DOHH2 (cell line): ENCODE results near the gene OMP.

Experiments used
- H3F3A ChIP-seq: fragments of 200-600 bp; sonication (generic), shearing (Covaris generic); 2 replicates; pipeline ENCODE4 v1.6.0; 2016; ENCODE audit warnings: antibody characterized with exemption, mild to moderate bottlenecking; ENCODE audit not compliant: control insufficient read depth, insufficient read depth
- H3K27ac ChIP-seq: fragments of 200-600 bp; sonication (generic); 2 replicates; pipeline ENCODE4 v1.5.1; 2014; ENCODE audit warnings: low read depth, mild to moderate bottlenecking, low read length, moderate library complexity
- H3K27me3 ChIP-seq: fragments of 200-600 bp; sonication (generic); 2 replicates; pipeline ENCODE4 v1.6.1; 2014; ENCODE audit warnings: mild to moderate bottlenecking, low read length, mixed read lengths; ENCODE audit not compliant: control insufficient read depth
- H3K36me3 ChIP-seq: fragments of 200-600 bp; sonication (generic); 2 replicates; pipeline ENCODE4 v1.6.1; 2014; ENCODE audit warnings: mild to moderate bottlenecking, low read length, moderate library complexity, mixed read lengths; ENCODE audit not compliant: control insufficient read depth
- H3K4me1 ChIP-seq: fragments of 200-600 bp; sonication (generic); 2 replicates; pipeline ENCODE4 v1.6.1; 2014; ENCODE audit warnings: mild to moderate bottlenecking, low read length, mixed read lengths; ENCODE audit not compliant: control insufficient read depth
- H3K4me2 ChIP-seq: fragments of 200-600 bp; sonication (generic); 2 replicates; pipeline ENCODE4 v1.6.0; 2014; ENCODE audit warnings: mild to moderate bottlenecking, low read length, moderate library complexity
- H3K4me3 ChIP-seq: fragments of 200-600 bp; sonication (generic); 2 replicates; pipeline ENCODE4 v1.5.1; 2014; ENCODE audit warnings: mild to moderate bottlenecking, low read length, mixed read lengths
- H3K79me2 ChIP-seq: fragments of 200-600 bp; sonication (generic); 2 replicates; pipeline ENCODE4 v1.6.1; 2014; ENCODE audit warnings: mild to moderate bottlenecking, low read length, mixed read lengths; ENCODE audit not compliant: control insufficient read depth
- H3K9me2 ChIP-seq: fragments of 200-600 bp; sonication (generic); replicated peaks from 2 replicates; pipeline ENCODE4 v1.6.1; 2014; ENCODE audit warnings: mild to moderate bottlenecking, low read length, mixed read lengths; ENCODE audit not compliant: control insufficient read depth
- H3K9me3 ChIP-seq: fragments of 200-600 bp; sonication (generic); 2 replicates; pipeline ENCODE4 v1.6.1; 2014; ENCODE audit warnings: antibody characterized with exemption, low read length, mixed read lengths; ENCODE audit not compliant: control insufficient read depth, insufficient read depth
- H4K20me1 ChIP-seq: fragments of 200-600 bp; sonication (generic); 2 replicates; pipeline ENCODE4 v1.6.0; 2014; ENCODE audit warnings: low read depth, mild to moderate bottlenecking, antibody characterized with exemption, low read length, moderate library complexity; ENCODE audit not compliant: control insufficient read depth, insufficient read depth
- CTCF ChIP-seq: fragments of 200-600 bp; sonication (generic); IDR thresholded peaks from one replicate; pipeline ENCODE4 v1.5.1; 2014; ENCODE audit warnings: antibody characterized with exemption, mild to moderate bottlenecking, low read depth, low read length; ENCODE audit not compliant: poor library complexity, severe bottlenecking
- EZH2phosphoT487 ChIP-seq: fragments of 200-600 bp; sonication (generic); IDR thresholded peaks from 2 replicates; pipeline ENCODE4 v1.6.1; 2017; ENCODE audit warnings: borderline replicate concordance, mild to moderate bottlenecking, antibody characterized with exemption, low read length, moderate library complexity, mixed read lengths

Gene OMP

DNA sequence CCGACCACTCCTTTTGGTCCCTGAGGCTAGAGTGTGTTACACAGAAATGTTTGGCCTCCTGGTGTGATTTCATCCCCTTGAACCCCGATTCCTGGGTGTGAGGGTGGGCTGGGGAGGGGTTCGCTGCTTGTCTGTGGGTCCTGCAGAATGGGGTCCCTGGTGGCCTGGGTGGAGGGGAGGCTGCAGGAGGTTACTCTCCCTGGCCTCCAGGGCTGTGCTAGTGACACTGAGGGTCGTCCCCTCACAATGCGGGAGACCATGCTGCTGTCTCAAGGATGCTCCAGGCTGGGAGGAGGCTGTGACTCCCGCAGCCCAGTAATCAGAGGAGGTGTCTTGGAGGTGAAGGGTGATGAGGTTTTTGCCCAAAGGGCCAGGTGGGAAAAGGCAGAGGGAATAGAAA is 17.0 kb upstream of the OMP start:
- Histone ChIP-seq H3K4me3 (no peak overlapping the region), H3K9me2 (no peaks in the 10 kb centered on the region), H3K36me3 (no peaks in the 10 kb centered on the region), H3K79me2 (no peaks in the 10 kb centered on the region), H3K4me1 (no peaks in the 10 kb centered on the region), H4K20me1 (no peaks in the 10 kb centered on the region), H3K9me3 (no peaks in the 10 kb centered on the region), H3K27me3 (no peaks in the 10 kb centered on the region), H3K27ac (no peak overlapping the region), H3K4me2 (no peak overlapping the region), H3F3A (no peaks in the 10 kb centered on the region)
- TF ChIP-seq EZH2phosphoT487 (no peak), CTCF (no peak)

DNA sequence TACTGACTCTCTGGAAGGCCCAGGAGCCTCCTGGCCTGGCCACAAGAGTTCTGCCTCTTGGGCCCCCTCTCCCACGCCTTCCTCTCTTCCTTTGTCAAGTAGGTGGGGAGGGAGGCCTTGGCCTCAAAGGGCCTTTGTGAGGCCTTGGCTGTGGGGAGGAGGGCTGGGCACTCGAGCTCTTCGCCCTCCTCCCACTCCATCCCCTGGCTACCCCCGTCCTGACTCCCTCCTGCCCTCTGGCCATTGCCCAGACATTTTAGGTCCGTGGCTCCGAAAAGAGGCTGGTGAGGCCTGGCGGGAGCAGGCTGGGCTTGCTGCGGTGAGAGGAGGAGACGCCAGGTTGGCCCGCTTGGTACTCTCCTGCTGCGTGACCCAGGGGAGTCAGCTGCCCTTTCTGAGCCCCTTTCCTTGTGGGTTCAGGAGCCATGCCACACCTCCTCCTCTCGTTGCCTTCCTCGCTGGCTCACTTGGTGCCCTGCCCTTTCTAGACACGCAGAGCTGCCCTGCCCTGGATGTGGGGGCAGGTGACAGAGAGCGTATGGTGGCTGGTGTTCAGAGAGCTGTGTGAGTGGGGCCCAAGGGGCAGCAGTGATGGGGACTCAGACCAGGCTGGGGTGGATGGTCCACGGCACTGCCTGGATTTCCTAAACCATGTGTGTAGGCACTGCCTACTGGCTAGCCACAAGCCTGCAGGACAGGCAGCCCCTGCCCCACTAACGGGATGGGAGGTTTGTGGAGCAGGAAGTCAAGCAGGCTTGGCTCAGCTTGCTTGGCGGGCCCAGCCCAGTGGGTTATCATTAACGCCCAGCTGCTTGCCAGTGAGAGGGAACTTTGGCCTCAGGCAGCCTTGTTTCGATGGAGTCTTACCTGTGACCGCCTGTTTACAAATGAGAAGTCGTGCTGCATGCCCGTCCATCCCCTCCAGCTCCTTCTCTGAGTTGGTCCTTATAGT is 15.8 kb upstream of the OMP start:
- TF ChIP-seq EZH2phosphoT487, result no peak
- no peak for TF ChIP-seq CTCF
- Histone ChIP-seq H3K27ac (no peak overlapping the region), H3K4me2 (no peak overlapping the region)

DNA sequence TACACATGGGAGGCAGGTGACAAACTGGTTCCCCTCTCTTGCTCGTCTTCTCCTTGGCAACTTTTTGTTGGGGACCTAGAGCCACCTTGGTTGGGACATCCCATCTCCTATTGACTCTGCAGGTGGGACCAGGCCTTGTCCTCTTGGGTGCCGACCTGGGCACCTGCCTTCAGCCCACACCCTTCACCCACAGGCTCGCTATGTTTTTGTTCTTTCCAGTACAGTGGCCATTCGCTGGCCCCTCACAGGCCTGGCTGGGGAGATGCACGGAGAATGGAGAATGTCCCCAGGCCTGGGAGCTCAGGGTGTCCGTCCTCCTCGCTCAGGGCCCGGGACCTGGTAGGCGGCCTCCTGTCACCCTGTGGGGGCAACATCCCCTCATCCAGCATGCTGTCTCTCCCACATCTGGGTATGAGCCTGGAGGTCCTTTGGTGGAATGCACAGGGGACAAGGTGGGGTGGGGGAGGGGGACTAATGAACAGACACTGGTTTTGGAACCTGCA is 14.9 kb upstream of the OMP start:
- Histone ChIP-seq H3K4me2 (no peak overlapping the region), H3K4me1 (no peaks in the 10 kb centered on the region), H3K4me3 (no peak overlapping the region), H3K27me3 (no peaks in the 10 kb centered on the region), H3K9me3 (no peaks in the 10 kb centered on the region), H3K9me2 (no peaks in the 10 kb centered on the region), H3K36me3 (no peaks in the 10 kb centered on the region), H3K27ac (no peak overlapping the region), H3K79me2 (no peaks in the 10 kb centered on the region), H3F3A (no peaks in the 10 kb centered on the region), H4K20me1 (no peaks in the 10 kb centered on the region)
- no peak for TF ChIP-seq CTCF
- no peak for TF ChIP-seq EZH2phosphoT487

More for the DNA sequence above, 15.8 kb upstream of the OMP start:
- Histone ChIP-seq H3K27me3 (no peaks in the 10 kb centered on the region), H3K36me3 (no peaks in the 10 kb centered on the region), H3K9me2 (no peaks in the 10 kb centered on the region), H3F3A (no peaks in the 10 kb centered on the region), H3K4me1 (no peaks in the 10 kb centered on the region), H3K79me2 (no peaks in the 10 kb centered on the region), H3K4me3 (no peak overlapping the region), H3K9me3 (no peaks in the 10 kb centered on the region), H4K20me1 (no peaks in the 10 kb centered on the region)
